ENCODE results near the gene C2orf72.

GRCh38 chr2:231034291-231034882, 2.9 kb upstream of the C2orf72 start:
- no peak for TF ChIP-seq CTCF (conservative IDR thresholded peaks at IDR 0.05)
- no peak for TF ChIP-seq EZH2 (IDR thresholded peaks at IDR 0.05; ENCODE audit: low read depth)

Measured in PC-9 (cell line).